ENCODE measurements around the gene SIVA1.

DNA sequence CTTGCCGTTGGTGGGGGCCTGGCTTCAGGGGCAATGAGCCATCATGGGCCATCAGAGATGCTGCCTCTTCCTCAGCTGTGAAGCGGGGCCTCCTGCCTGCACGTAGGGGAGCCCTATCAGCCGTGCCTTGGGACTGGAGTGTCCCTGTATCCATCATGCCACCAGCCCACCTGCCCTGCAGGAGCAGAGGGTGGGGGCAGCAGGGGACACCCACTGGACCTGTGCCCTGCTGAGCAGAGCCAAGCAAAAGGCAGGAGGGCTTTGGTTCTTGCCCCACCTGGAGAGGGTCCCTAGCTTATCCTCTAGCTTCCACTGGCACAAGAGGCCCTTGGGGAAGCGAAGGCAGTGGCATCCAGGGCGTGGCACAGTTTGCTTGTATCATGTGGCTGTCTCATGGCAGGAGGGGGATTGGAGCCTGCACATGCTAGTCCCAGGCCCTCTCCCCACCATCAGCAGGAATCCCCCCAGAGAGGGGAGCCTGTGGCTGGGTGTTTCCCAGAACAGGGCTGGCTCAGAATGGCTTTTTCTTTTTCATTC is 18.8 kb upstream of the SIVA1 start:
- TF ChIP-seq CTCF (IDR thresholded peaks at IDR 0.05), result no peak
- peak; percentile 18 for TF ChIP-seq POLR2A (IDR thresholded peaks at IDR 0.05)

Measured in right lobe of liver (tissue), 4 donors.